Heart left ventricle (tissue), 16 donors: ENCODE measurements around the gene ARL13B. TPM values are rescaled to one million over a fixed set of nuclear protein-coding genes. Genes with fewer than 3 reads are reported as not detected.

Source experiments
- ATAC-seq, 4 donors: fragments of 200-7000 bp; cut with Tn5 transposase; one replicate each; pipeline ENCODE4 v1.9.1; 2020 to 2022; ENCODE audit warnings: moderate library complexity in 4 of 4, mild to moderate bottlenecking in 3 of 4, moderate number of reproducible peaks in 1 of 4
- DNase-seq, 5 donors: peaks; one replicate each; pipeline ENCODE4 v3.0.0-alpha.2; 2020
- H3K27ac ChIP-seq, 12 donors: fragments of 200-600 bp; sonication (generic) in 4 of 12; one replicate each; pipeline versions ENCODE4 v1.5.0 to v1.8.0; 2016 to 2022; ENCODE audit warnings: mild to moderate bottlenecking in 2 of 12
- H3K27me3 ChIP-seq, 9 donors: fragments of 200-600 bp; sonication (generic) in 2 of 9; one replicate each; pipeline versions ENCODE4 v1.5.1 to v1.8.0; 2016 to 2022; ENCODE audit warnings: mild to moderate bottlenecking in 3 of 9
- H3K36me3 ChIP-seq, 9 donors: fragments of 200-600 bp; sonication (generic) in 2 of 9; one replicate each; pipeline versions ENCODE4 v1.5.0 to v1.8.0; 2018 to 2022; ENCODE audit warnings: mild to moderate bottlenecking in 2 of 9
- H3K4me1 ChIP-seq, 12 donors: fragments of 200-600 bp; sonication (generic) in 4 of 12; one replicate each; pipeline versions ENCODE4 v1.5.0 to v1.8.0; 2016 to 2022; ENCODE audit warnings: mild to moderate bottlenecking in 3 of 12
- H3K4me3 ChIP-seq, 12 donors: fragments of 200-600 bp; sonication (generic) in 4 of 12; one replicate each; pipeline versions ENCODE4 v1.5.0 to v1.8.0; 2017 to 2022; ENCODE audit warnings: mild to moderate bottlenecking in 9 of 12, moderate library complexity in 4 of 12
- H3K9me3 ChIP-seq, 12 donors: fragments of 200-600 bp; sonication (generic) in 4 of 12; one replicate each; pipeline versions ENCODE4 v1.5.0 to v1.8.0; 2016 to 2022; ENCODE audit warnings: mild to moderate bottlenecking in 1 of 12
- CTCF ChIP-seq, 12 donors: fragments of 200-600 bp; sonication (generic) in 4 of 12; IDR thresholded peaks; one replicate each; pipeline versions ENCODE4 v1.5.0 to v1.8.0; 2018 to 2022; ENCODE audit warnings: antibody characterized with exemption in 12 of 12, mild to moderate bottlenecking in 5 of 12
- POLR2A ChIP-seq, 2 donors: fragments of 450-650 bp; IDR thresholded peaks; one replicate each; pipeline ENCODE4 v1.6.1; 2017; ENCODE audit warnings: antibody characterized with exemption in 2 of 2, mild to moderate bottlenecking in 2 of 2, moderate library complexity in 2 of 2
- WGBS, 4 donors: extraction: QIAGEN DNeasy Blood & Tissue Kit in 2 of 4; methylation state at CpG; one replicate each; pipeline versions ENCODE4 v1.1.5 to v1.1.7; 2013 to 2018; 5-methylcytosine and 5-hydroxymethylcytosine counted together
- intact Hi-C, 10 donors: fragments of 100-400 bp; cut with DNase I; formaldehyde crosslinking; loops; one replicate each; pipeline versions ENCODE4 v1.11.1 to v1.14.2; 2022
- polyA plus RNA-seq, 2 donors: library from polyadenylated mRNA; stranded (reverse); fragments of 200-250 nt; gene quantifications; one replicate each; pipeline ENCODE4 v1.2.3, GENCODE V29; 2013
- total RNA-seq, 9 donors: library from RNA; depleted of rRNA in 2 of 9; stranded (reverse); fragments of >200 nt in 2 of 9; fragmentation: NEBNext Ultra II Directional in 3 of 9; extraction: Animal tissue kit (Norgen Biotek cat#: 25700) in 3 of 9; gene quantifications; one replicate each; pipeline versions ENCODE4 v1.1.0 to v1.2.4, GENCODE V29; 2016 to 2023
- donor health status: ischemic (EF 13 %, LVEDD 7.1; RV severe dilation, severe dysfunction).
- donor health status: healthy with polysubstance abuse.
- donor health status: DM: no; HTN: yes; CAD: no.
- donor health status: DM: no; HTN: no; CAD: no.
- donor health status: ischemic (EF 25% LVEDD 6.9; RV normal size, moderate dysfunction).
- donor health status: ischemic (EF 25% LVEDD 5.7; RV mildly dilated, moderate dysfunction).
- donor health status: healthy.
- donor health status: DM: yes; HTN: yes; CAD: no.
- donor health status: ischemic (EF 35%, LVEDD 5.7; RV mildly dilated, moderate dysfunction).
- donor health status: nonischemic (EF 11% LVEDD 7.7; RV severe dilation, severe dysfunction).
- donor health status: DM: yes; HTN: yes; CAD: no.
- donor health status: PGD.
- donor health status: ischemic (EF 29% LVEDD 5.4; RV normal size, mild dysfunction).
- donor health status: nonischemic (EF 23%, LVEDD 6.1; RV moderate dilation, normal function).

The ARL13B gene
- total and polyA plus RNA-seq, 11 donors: 1.7 to 9.0 (median 5.3) TPM

GRCh38 chr3:94063496-94064119, 83.7 kb downstream of the ARL13B start:
- Histone ChIP-seq H3K27ac (peak overlapping the region; percentile 79 to 99 (median 90)), H3K4me3 (peak overlapping the region; percentile 40 to 85 (median 72)), H3K27me3 (no peaks in the 10 kb centered on the region), H3K4me1 (peaks cover 3 to 43% (median 20%) of the 10 kb centered on the region in 12 donors), H3K36me3 (peaks cover 0 to 30% (median 7%) of the 10 kb centered on the region in 9 donors), H3K9me3 (peaks cover 0 to 5% (median 0%) of the 10 kb centered on the region in 12 donors)
- no peak for DNase-seq
- intact Hi-C loops: loop anchor here in 4 of 10 donors (2.0 to 10.0 kb wide), 4 partner anchors 36 to 159 kb away; partner anchors contain the start of gene STX19 (in 1 of the 4)
- WGBS, 4 donors: 52 to 57% (median 54%) methylated on average over 17 of the region's 17 CpGs
- no peak for TF ChIP-seq CTCF (IDR thresholded peaks at IDR 0.05)
- no peak for TF ChIP-seq POLR2A (IDR thresholded peaks at IDR 0.05)
- no peak for ATAC-seq

GRCh38 chr3:94064243-94064860, 84.4 kb downstream of the ARL13B start:
- intact Hi-C loops: loop anchor here in 3 of 10 donors (5.0 to 10.0 kb wide), 3 partner anchors 37 to 160 kb away; partner anchors contain the start of gene STX19 (in 1 of the 3)
- Histone ChIP-seq H3K27ac (peak overlapping the region in 4 of 12 donors; percentile 92 to 99 (median 93)), H3K27me3 (no peaks in the 10 kb centered on the region), H3K36me3 (peaks cover 0 to 30% (median 4%) of the 10 kb centered on the region in 9 donors), H3K4me3 (peak overlapping the region in 5 of 12 donors; percentile 67 to 85 (median 73)), H3K9me3 (peaks cover 0 to 5% (median 0%) of the 10 kb centered on the region in 12 donors), H3K4me1 (peaks cover 3 to 48% (median 22%) of the 10 kb centered on the region in 12 donors)
- WGBS, 4 donors: 80 to 81% (median 80%) methylated on average over 6 of the region's 6 CpGs
- no peak for DNase-seq
- no peak for TF ChIP-seq POLR2A (IDR thresholded peaks at IDR 0.05)
- no peak for TF ChIP-seq CTCF (IDR thresholded peaks at IDR 0.05)
- no peak for ATAC-seq

- intact Hi-C loops: loop anchor here in 8 of 10 donors (5.0 to 10.0 kb wide), 4 partner anchors 63 to 160 kb away; no protein-coding TSS in a partner anchor
- no peak for TF ChIP-seq POLR2A (IDR thresholded peaks at IDR 0.05)
- TF ChIP-seq CTCF (IDR thresholded peaks at IDR 0.05): no peak
- Histone ChIP-seq H3K9me3 (peaks cover 0 to 5% (median 0%) of the 10 kb centered on the region in 12 donors), H3K27ac (peak overlapping the region in 1 of 12 donors; percentile 99), H3K4me3 (no peak overlapping the region), H3K36me3 (peaks cover 0 to 24% (median 0%) of the 10 kb centered on the region in 9 donors), H3K27me3 (no peaks in the 10 kb centered on the region), H3K4me1 (peaks cover 3 to 48% (median 22%) of the 10 kb centered on the region in 12 donors)
- 52 to 64% (median 60%) methylated on average over 1 of the region's 1 CpG for WGBS, 4 donors
- no peak for ATAC-seq
- no peak for DNase-seq
Measured at GRCh38 chr3:94065122-94065521, 85.2 kb downstream of the ARL13B start.
